GM23248 (cell line): ENCODE data around the gene SLC15A3.

Source experiments
- EZH2 ChIP-seq: fragments of 200-600 bp; sonication (generic); IDR thresholded peaks from 2 replicates; pipeline ENCODE4 v1.6.1; 2018; ENCODE audit warnings: antibody characterized with exemption, mild to moderate bottlenecking; ENCODE audit not compliant: insufficient read depth, poor library complexity, severe bottlenecking
- EZH2phosphoT487 ChIP-seq: fragments of 200-600 bp; sonication (generic); IDR thresholded peaks from 2 replicates; pipeline ENCODE4 v1.6.1; 2018; ENCODE audit warnings: antibody characterized with exemption, moderate library complexity, mild to moderate bottlenecking, low read depth; ENCODE audit not compliant: insufficient read depth

DNA sequence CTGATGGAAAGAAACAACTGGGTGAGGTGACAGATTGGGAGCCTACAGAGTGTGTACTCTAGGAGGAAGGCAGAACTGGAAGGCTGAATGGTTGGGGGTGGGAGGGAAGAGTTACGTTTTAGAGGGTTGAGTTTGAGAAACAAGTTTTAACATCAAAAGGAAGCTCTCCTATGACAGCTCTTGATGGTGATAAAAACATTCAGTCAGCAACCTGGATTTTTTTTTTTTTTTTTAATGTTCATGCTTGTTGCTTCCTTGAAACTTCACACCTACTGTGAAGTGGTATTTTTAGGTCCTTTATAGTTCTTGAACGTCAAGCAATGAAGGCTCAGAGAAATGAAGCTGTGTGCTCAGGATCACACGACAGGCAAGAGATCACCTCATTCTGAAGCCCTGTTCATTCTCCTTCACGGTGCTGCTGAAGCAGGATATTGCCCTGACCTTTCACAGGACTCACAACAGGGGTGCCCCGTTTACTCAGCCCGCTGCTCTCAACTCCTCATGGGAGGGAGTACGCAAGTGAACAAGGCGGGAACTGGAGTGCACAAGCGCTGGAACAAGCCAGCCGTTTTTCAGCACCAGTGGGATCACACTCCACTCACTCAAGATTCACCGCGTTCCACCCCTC lies 39.6 kb downstream of the SLC15A3 start:
- TF ChIP-seq EZH2 (no peak), EZH2phosphoT487 (no peak)
